HEK293 (cell line): ENCODE results near the gene TMEM123.

Experiments used
- KLF1 ChIP-seq: fragments of 450-650 bp; formaldehyde crosslinking; IDR thresholded peaks from 2 replicates; pipeline ENCODE4 v1.5.1; 2016; ENCODE audit warnings: missing biosample characterization, missing genetic modification characterization
- KLF16 ChIP-seq: fragments of 450-650 bp; formaldehyde crosslinking; IDR thresholded peaks from 2 replicates; pipeline ENCODE4 v1.5.1; 2017; ENCODE audit warnings: missing biosample characterization, missing genetic modification characterization
- KLF8 ChIP-seq: fragments of 450-650 bp; formaldehyde crosslinking; IDR thresholded peaks from 2 replicates; pipeline ENCODE4 v1.5.1; 2016; ENCODE audit warnings: missing biosample characterization, missing genetic modification characterization
- KLF9 ChIP-seq: fragments of 450-650 bp; formaldehyde crosslinking; IDR thresholded peaks from 2 replicates; pipeline ENCODE4 v1.5.1; 2016; ENCODE audit warnings: missing biosample characterization, missing genetic modification characterization, low read depth
- OVOL3 ChIP-seq: fragments of 450-650 bp; formaldehyde crosslinking; IDR thresholded peaks from 2 replicates; pipeline ENCODE4 v1.5.1; 2016; ENCODE audit warnings: missing biosample characterization, missing genetic modification characterization
- PRDM1 ChIP-seq: fragments of 450-650 bp; formaldehyde crosslinking; IDR thresholded peaks from 2 replicates; pipeline ENCODE4; 2016; ENCODE audit warnings: missing biosample characterization, missing genetic modification characterization
- SP7 ChIP-seq: fragments of 450-650 bp; formaldehyde crosslinking; IDR thresholded peaks from 2 replicates; pipeline ENCODE4 v1.5.1; 2016; ENCODE audit warnings: missing biosample characterization, missing genetic modification characterization
- ZBTB10 ChIP-seq: fragments of 450-650 bp; formaldehyde crosslinking; IDR thresholded peaks from 2 replicates; pipeline ENCODE4 v1.5.1; 2016; ENCODE audit warnings: missing biosample characterization, missing genetic modification characterization
- ZBTB11 ChIP-seq: fragments of 450-650 bp; formaldehyde crosslinking; conservative IDR thresholded peaks from 2 replicates; pipeline ENCODE4 v1.5.1; 2016; ENCODE audit warnings: low read depth, missing biosample characterization, missing genetic modification characterization
- ZBTB17 ChIP-seq: fragments of 450-650 bp; formaldehyde crosslinking; IDR thresholded peaks from 2 replicates; pipeline ENCODE4 v1.5.1; 2016; ENCODE audit warnings: missing biosample characterization, missing genetic modification characterization
- ZBTB20 ChIP-seq: fragments of 450-650 bp; formaldehyde crosslinking; IDR thresholded peaks from 2 replicates; pipeline ENCODE4 v1.5.1; 2016; ENCODE audit warnings: missing biosample characterization, missing genetic modification characterization
- ZBTB26 ChIP-seq: fragments of 450-650 bp; formaldehyde crosslinking; optimal IDR thresholded peaks from 2 replicates; pipeline ENCODE3; 2016; ENCODE audit warnings: missing biosample characterization, mild to moderate bottlenecking, missing genetic modification characterization
- ZFP69B ChIP-seq: fragments of 450-650 bp; formaldehyde crosslinking; IDR thresholded peaks from 2 replicates; pipeline ENCODE4 v1.5.1; 2016; ENCODE audit warnings: missing biosample characterization, missing genetic modification characterization
- ZIC2 ChIP-seq: fragments of 450-650 bp; formaldehyde crosslinking; IDR thresholded peaks from 2 replicates; pipeline ENCODE4 v1.5.1; 2016; ENCODE audit warnings: missing biosample characterization, missing genetic modification characterization
- ZNF16 ChIP-seq: fragments of 450-650 bp; formaldehyde crosslinking; IDR thresholded peaks from 2 replicates; pipeline ENCODE4 v1.5.1; 2016; ENCODE audit warnings: low read depth, missing biosample characterization, missing genetic modification characterization
- ZNF174 ChIP-seq: fragments of 450-650 bp; formaldehyde crosslinking; IDR thresholded peaks from 2 replicates; pipeline ENCODE4 v1.5.0; 2017; ENCODE audit warnings: missing biosample characterization, mild to moderate bottlenecking, missing genetic modification characterization
- ZNF239 ChIP-seq: fragments of 450-650 bp; formaldehyde crosslinking; IDR thresholded peaks from 2 replicates; pipeline ENCODE4 v1.5.1; 2016; ENCODE audit warnings: missing biosample characterization, missing genetic modification characterization
- ZNF24 ChIP-seq: fragments of 450-650 bp; formaldehyde crosslinking; IDR thresholded peaks from 2 replicates; pipeline ENCODE4 v1.5.1; 2016; ENCODE audit warnings: missing biosample characterization, missing genetic modification characterization
- ZNF362 ChIP-seq: fragments of 450-650 bp; formaldehyde crosslinking; IDR thresholded peaks from 2 replicates; pipeline ENCODE4 v1.5.1; 2016; ENCODE audit warnings: missing biosample characterization, missing genetic modification characterization
- ZNF398 ChIP-seq: fragments of 450-650 bp; formaldehyde crosslinking; IDR thresholded peaks from 2 replicates; pipeline ENCODE4 v1.5.1; 2017; ENCODE audit warnings: missing biosample characterization, missing genetic modification characterization
- ZNF423 ChIP-seq: fragments of 450-650 bp; formaldehyde crosslinking; IDR thresholded peaks from 2 replicates; pipeline ENCODE4 v1.5.1; 2016; ENCODE audit warnings: missing biosample characterization, missing genetic modification characterization
- ZNF629 ChIP-seq: fragments of 450-650 bp; formaldehyde crosslinking; IDR thresholded peaks from 2 replicates; pipeline ENCODE4 v1.5.1; 2017; ENCODE audit warnings: missing biosample characterization, missing genetic modification characterization
- ZNF654 ChIP-seq: fragments of 450-650 bp; formaldehyde crosslinking; IDR thresholded peaks from 2 replicates; pipeline ENCODE4 v1.5.1; 2016; ENCODE audit warnings: low read depth, missing biosample characterization, missing genetic modification characterization
- ZNF660 ChIP-seq: fragments of 450-650 bp; IDR thresholded peaks from 2 replicates; pipeline ENCODE4 v1.5.1; 2018; ENCODE audit warnings: missing biosample characterization, mild to moderate bottlenecking, missing genetic modification characterization
- ZNF76 ChIP-seq: fragments of 450-650 bp; formaldehyde crosslinking; IDR thresholded peaks from 2 replicates; pipeline ENCODE4; 2016; ENCODE audit warnings: low read depth, missing biosample characterization, missing genetic modification characterization, borderline replicate concordance
- ZNF830 ChIP-seq: fragments of 450-650 bp; IDR thresholded peaks from 2 replicates; pipeline ENCODE4 v1.5.0; 2018; ENCODE audit warnings: missing biosample characterization, missing genetic modification characterization, low read depth, mild to moderate bottlenecking, moderate library complexity
- ZSCAN5A ChIP-seq: fragments of 450-650 bp; formaldehyde crosslinking; IDR thresholded peaks from 2 replicates; pipeline ENCODE4 v1.5.1; 2016; ENCODE audit warnings: missing biosample characterization, missing genetic modification characterization
- ZXDB ChIP-seq: fragments of 450-650 bp; formaldehyde crosslinking; IDR thresholded peaks from 2 replicates; pipeline ENCODE4 v1.5.1; 2016; ENCODE audit warnings: missing biosample characterization, missing genetic modification characterization

Gene TMEM123

GRCh38 chr11:102346748-102347461 lies 105.7 kb downstream of the TMEM123 start, which contains the start of gene BIRC2 (continued):
- TF ChIP-seq ZNF398 (tag by site-specific recombination) = no peak
- TF ChIP-seq ZIC2 (tag by site-specific recombination) = peak; percentile 39; the same call in 1 of the 2 replicates
- peak; percentile 71; the same call in 1 of the 2 replicates for TF ChIP-seq ZNF76
- 0 out of 2 replicates have a peak, but pooled peaks have one; percentile 19 for TF ChIP-seq ZFP69B (tag by site-specific recombination)
- TF ChIP-seq KLF9 (tag by site-specific recombination) = 0 out of 2 replicates have a peak, but pooled peaks have one; percentile 9
- TF ChIP-seq ZNF239 (tag by site-specific recombination) = no peak
- no peak for TF ChIP-seq ZNF174
- TF ChIP-seq ZSCAN5A = 0 out of 2 replicates have a peak, but pooled peaks have one; percentile 22
- TF ChIP-seq KLF1 = 0 out of 2 replicates have a peak, but pooled peaks have one; percentile 16
- no peak for TF ChIP-seq ZNF24
- TF ChIP-seq ZBTB17 = peak; percentile 62; the same call in 1 of the 2 replicates
- no peak for TF ChIP-seq OVOL3
- TF ChIP-seq KLF8 = 0 out of 2 replicates have a peak, but pooled peaks have one; percentile 51
- TF ChIP-seq ZBTB26 (tag by site-specific recombination) = peak; percentile 88
- no peak for TF ChIP-seq ZNF362
- TF ChIP-seq ZXDB (tag by site-specific recombination) = peak; percentile 93
- TF ChIP-seq ZNF629 (tag by site-specific recombination) = peak; percentile 99
- no peak for TF ChIP-seq ZNF830
- TF ChIP-seq SP7 (tag by site-specific recombination) = peak; percentile 75
- peak; percentile 82 for TF ChIP-seq ZBTB11 (tag by site-specific recombination)
- peak; percentile 27; the same call in 1 of the 2 replicates for TF ChIP-seq PRDM1 (tag by site-specific recombination)
- 0 out of 2 replicates have a peak, but pooled peaks have one; percentile 12 for TF ChIP-seq ZBTB10
- peak; percentile 72; the same call in 1 of the 2 replicates for TF ChIP-seq ZNF660 (tag by site-specific recombination)
- TF ChIP-seq ZBTB20 (tag by site-specific recombination) = peak; percentile 97
- TF ChIP-seq ZNF423 (tag by site-specific recombination) = peak; percentile 36; the same call in 1 of the 2 replicates
- peak; percentile 51; the same call in 1 of the 2 replicates for TF ChIP-seq KLF16 (tag by site-specific recombination)
- TF ChIP-seq ZNF654 (tag by site-specific recombination) = no peak
- no peak for TF ChIP-seq ZNF16
